ENCODE measurements around the gene TSPO. TPM values are rescaled to one million over a fixed set of nuclear protein-coding genes. Genes with fewer than 3 reads are reported as not detected.

The TSPO gene
- total RNA-seq, 3 donors from 2014 or later (not counting 1 experiment from before 2014, with no cell fraction given) = 52.1 to 81.7 (median 59.3) TPM

DNA sequence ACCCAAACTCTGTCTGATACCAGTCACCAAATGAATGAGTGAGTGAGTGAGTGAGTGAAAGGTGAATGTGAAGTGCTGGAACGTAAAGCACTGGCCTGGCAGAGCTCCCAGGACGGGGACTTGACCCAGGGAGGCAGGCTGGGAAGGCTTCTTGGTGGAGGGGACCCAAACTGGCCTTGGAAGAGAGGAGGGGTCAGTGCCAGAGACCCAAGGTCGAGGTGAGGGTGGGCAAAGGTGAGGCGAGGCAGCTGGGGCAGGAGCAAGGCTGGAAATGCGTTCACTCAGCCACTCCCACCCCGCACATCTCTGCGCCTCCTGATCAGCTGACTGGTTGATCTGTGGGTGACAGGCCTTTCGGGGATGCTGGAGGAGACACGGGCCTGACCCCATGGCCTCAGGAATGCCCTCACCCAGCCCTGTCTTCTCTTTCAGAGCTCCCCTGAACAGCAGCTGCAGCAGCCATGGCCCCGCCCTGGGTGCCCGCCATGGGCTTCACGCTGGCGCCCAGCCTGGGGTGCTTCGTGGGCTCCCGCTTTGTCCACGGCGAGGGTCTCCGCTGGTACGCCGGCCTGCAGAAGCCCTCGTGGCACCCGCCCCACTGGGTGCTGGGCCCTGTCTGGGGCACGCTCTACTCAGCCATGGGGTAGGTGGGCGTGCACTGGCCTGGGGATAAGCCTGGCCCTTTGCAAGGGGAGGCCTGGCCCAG lies 7.6 kb downstream of the TSPO start:
- DNase-seq (no peak), ATAC-seq (no peak)
- Mint-ChIP-seq H3K36me3 (no peaks in the 10 kb centered on the region), H3K27me3 (ENCODE audit: low read depth in 2 of 2) (no peaks in the 10 kb centered on the region), H3K4me1 (peaks cover 0 to 12% of the 10 kb centered on the region in 2 donors), H3K9me3 (no peaks in the 10 kb centered on the region), H3K4me3 (no peak overlapping the region), H3K27ac (no peak overlapping the region)
- Histone ChIP-seq H3K9me3 (ENCODE audit: control insufficient read depth, insufficient read depth, low read length) (no peaks in the 10 kb centered on the region), H3K4me1 (ENCODE audit: control insufficient read depth, insufficient read depth, low read length) (peaks cover 22% of the 10 kb centered on the region), H3K27me3 (ENCODE audit: control insufficient read depth, insufficient read depth, low read length) (no peaks in the 10 kb centered on the region), H3K36me3 (ENCODE audit: control insufficient read depth, insufficient read depth, low read length) (peaks cover 2% of the 10 kb centered on the region), H3K4me3 (ENCODE audit: low read length) (no peak overlapping the region), H3K27ac (ENCODE audit: low read length) (no peak overlapping the region)
- 95% methylated on average over 24 of the region's 24 CpGs for WGBS (ENCODE audit: insufficient coverage)
- no peak for TF ChIP-seq CTCF (IDR thresholded peaks at IDR 0.05)
- intact Hi-C loops (cut with micrococcal nuclease) = no loop called here

- Mint-ChIP-seq H3K27me3 (ENCODE audit: low read depth in 2 of 2) (no peaks in the 10 kb centered on the region), H3K4me3 (no peak overlapping the region), H3K27ac (no peak overlapping the region), H3K36me3 (no peaks in the 10 kb centered on the region), H3K9me3 (no peaks in the 10 kb centered on the region), H3K4me1 (peaks cover 0 to 17% of the 10 kb centered on the region in 2 donors)
- peaks cover 24% of the 10 kb centered on the region for H3K4me1 ChIP-seq (ENCODE audit: control insufficient read depth, insufficient read depth, low read length)
- H3K27me3 ChIP-seq (ENCODE audit: control insufficient read depth, insufficient read depth, low read length) = no peaks in the 10 kb centered on the region
- no peak overlapping the region for H3K27ac ChIP-seq (ENCODE audit: low read length)
- no peak for ATAC-seq
- WGBS (ENCODE audit: insufficient coverage) = 90% methylated on average over 18 of the region's 18 CpGs
- no peak for TF ChIP-seq CTCF (IDR thresholded peaks at IDR 0.05)
- no peaks in the 10 kb centered on the region for H3K9me3 ChIP-seq (ENCODE audit: control insufficient read depth, insufficient read depth, low read length)
- no peak overlapping the region for H3K4me3 ChIP-seq (ENCODE audit: low read length)
- intact Hi-C loops (cut with micrococcal nuclease) = no loop called here
- DNase-seq = no peak
- H3K36me3 ChIP-seq (ENCODE audit: control insufficient read depth, insufficient read depth, low read length) = peaks cover 2% of the 10 kb centered on the region
These were observed 8.3 kb downstream of the TSPO start for GRCh38 chr22:43159484-43160178.

DNA sequence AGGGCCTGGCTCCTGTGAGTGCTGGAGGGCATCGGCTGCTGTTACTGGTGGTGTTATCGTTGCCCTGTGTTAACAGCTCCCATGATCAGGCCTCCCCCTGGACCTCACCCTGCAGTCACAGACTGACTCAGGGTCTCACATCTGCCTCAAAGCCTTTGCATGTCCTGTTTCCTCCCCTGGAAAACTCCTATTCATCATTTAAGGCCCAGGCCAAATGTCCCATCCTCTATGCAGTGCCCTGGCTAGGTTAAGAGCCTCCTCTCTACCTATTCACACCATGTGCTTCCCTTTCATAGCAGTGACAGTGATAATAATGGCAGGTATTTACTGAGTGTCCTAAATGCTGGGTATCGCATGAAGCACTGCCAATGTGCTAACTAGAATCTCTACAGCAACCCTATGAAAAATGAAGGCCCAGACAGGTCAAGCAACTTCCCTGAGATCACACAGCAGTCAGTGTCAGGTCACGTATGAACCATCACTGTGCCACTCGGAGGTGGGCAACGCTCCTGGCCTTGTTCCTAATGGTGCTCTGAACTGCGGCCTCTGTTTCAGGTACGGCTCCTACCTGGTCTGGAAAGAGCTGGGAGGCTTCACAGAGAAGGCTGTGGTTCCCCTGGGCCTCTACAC lies 9.3 kb downstream of the TSPO start:
- no peaks in the 10 kb centered on the region for H3K9me3 ChIP-seq (ENCODE audit: control insufficient read depth, insufficient read depth, low read length)
- no peak overlapping the region for H3K27ac ChIP-seq (ENCODE audit: low read length)
- Mint-ChIP-seq H3K4me3 (no peak overlapping the region), H3K9me3 (no peaks in the 10 kb centered on the region), H3K36me3 (no peaks in the 10 kb centered on the region), H3K27me3 (ENCODE audit: low read depth in 2 of 2) (no peaks in the 10 kb centered on the region), H3K4me1 (peaks cover 0 to 17% of the 10 kb centered on the region in 2 donors), H3K27ac (no peak overlapping the region)
- TF ChIP-seq CTCF (IDR thresholded peaks at IDR 0.05) = no peak
- H3K4me1 ChIP-seq (ENCODE audit: control insufficient read depth, insufficient read depth, low read length) = peaks cover 18% of the 10 kb centered on the region
- no peak for ATAC-seq
- intact Hi-C loops (cut with micrococcal nuclease) = no loop called here
- peaks cover 2% of the 10 kb centered on the region for H3K36me3 ChIP-seq (ENCODE audit: control insufficient read depth, insufficient read depth, low read length)
- H3K27me3 ChIP-seq (ENCODE audit: control insufficient read depth, insufficient read depth, low read length) = no peaks in the 10 kb centered on the region
- DNase-seq = no peak
- 98% methylated on average over 8 of the region's 8 CpGs for WGBS (ENCODE audit: insufficient coverage)
- H3K4me3 ChIP-seq (ENCODE audit: low read length) = no peak overlapping the region
